CD1c-positive myeloid dendritic cell (primary cell): ENCODE results near the gene PHC2.
A peak's percentile ranks its signal among the peaks of the same experiment; 100 is the strongest.

Experiments
- DNase-seq: peaks from one replicate; pipeline ENCODE4 v3.0.0-alpha.2; 2016; ENCODE audit errors: extremely low spot score

The PHC2 gene

DNA sequence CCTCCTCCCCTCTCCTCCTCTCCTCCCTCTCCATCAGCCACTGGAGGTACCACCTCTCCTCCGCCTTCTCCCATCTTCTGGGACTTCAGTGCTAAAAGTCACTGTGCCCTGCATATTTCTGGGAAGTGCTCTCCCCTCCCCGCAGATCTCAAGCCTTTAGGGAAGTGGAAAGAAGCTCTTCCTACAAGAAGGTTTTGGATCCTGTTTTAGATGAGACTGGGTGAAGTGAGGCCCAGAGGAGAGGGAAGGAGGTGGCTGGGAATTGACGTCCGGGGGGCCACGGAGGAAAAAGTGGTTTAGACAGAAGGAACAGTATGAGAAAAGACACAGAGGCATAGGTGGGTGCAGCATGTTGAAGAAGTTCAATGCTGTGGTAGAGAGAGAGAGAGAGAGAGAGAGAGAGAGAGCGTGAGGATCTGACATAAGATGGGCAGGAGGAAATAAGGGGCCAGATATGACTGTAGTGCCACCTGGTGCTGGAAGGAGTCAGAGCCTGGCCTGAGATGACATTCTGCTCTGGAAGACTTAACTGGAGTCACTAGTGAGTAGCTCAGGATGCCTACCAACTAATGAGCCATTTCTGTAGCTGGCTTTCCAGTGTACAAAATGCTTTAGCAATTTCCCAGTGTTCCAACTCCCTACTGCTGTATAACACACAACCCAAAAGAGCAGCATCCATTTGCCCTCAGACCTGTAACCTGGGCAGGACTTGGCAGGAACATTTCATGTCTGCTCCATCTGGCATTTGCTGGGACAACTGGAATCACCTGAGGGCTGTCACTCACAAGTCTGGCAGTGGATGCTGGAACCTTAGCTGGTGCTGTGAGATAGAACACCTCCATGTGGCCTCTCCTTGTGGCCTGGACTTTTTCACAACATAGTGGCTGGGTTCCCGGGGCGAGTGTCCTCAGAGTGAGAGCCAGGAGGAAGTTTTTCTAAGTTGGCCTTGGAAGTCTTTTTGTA is 24.9 kb upstream of the PHC2 start:
- peak; percentile 82 for DNase-seq

- no peak for DNase-seq
Measured at GRCh38 chr1:33454646-33455282, 23.9 kb upstream of the PHC2 start.

DNA sequence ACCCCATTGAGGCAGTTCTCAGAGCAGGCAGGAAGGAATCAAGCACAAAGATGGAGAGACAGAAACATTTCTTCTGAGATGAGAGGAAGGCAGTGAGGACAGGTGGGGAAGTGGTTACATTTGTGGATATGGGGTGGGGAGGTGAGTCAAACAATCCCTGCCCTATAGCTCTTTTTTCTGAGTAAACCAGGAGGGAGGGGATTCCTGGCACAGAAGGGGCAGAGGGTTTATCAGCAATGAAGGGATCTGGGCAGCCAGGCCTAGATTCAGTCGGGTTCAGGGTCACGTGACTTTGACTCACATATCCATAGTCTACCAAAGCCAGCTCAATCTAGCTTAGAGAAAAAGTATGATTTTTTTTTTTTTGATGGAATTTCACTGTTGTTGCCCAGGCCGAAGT is 15.7 kb upstream of the PHC2 start:
- DNase-seq = no peak

DNA sequence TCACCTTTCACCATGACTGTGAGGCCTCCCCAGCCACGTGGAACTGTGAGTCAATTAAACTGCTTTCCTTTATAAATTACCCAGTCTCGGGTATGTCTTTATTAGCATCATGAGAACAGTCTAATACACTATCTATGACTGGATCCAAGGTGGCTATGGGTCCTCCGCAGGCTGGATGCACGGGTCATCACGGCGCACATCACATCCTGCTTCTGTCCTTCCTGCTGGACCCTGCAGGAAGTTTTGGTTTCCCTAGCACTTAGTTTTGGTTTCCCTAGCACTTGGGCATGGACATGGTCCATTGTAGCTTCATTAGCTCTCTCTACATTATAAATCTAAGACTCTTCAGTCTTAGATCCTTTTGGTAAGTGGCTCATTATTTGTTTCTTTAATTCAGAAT is 14.2 kb upstream of the PHC2 start:
- no peak for DNase-seq

DNA sequence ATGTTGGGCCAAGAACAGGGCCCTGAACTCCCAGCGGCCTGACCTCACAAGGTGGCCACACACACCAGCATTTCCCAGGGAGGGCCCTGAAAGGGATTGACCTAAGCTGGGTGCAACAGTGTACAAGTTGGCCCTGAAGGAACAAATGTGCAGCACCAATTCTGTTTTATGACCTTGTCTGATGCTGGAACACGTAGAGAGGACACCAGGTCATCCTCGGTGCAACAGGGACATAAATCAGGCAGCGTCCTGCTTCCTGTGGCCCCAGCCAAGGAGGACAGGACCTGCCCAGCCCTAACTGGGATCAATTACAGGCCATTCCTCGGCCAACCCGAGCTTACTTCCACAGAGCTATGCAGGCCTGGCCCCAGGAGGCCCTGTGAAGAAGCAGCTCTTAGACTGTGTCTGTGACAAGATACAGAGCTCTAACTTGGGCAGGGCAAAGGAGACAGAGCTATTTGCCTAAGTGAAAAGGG is 12.8 kb upstream of the PHC2 start:
- no peak for DNase-seq

DNA sequence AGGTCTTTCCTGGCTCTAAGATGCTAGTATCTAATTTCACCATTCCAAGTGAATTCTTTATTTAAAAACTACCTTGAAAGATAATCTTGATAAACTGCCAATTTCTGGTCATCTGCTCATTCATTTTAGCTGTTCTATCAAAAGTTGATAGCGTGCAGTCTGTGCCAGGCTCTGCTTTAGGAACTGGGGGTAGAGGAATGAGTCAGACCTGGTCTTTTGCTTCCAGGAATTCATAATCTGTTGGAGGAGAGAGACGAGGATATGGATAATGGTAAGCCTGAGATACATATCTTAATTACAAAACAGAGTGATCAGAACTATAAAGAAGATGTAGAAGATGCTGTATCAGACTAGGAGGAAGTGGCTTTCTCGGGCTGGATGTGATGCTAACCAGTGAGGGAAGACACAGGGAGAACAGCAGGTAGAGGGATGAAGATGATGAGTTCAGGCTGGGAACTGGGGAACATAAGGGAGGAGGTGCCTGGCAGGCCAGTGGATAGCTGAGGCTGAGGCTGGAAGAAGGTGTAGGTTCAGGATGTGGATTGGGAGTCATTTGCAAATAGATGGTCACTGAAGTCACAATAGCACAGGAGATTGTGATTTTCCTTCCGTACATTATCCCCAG is 12.3 kb upstream of the PHC2 start:
- no peak for DNase-seq

GRCh38 chr1:33442141-33442540 is 11.2 kb upstream of the PHC2 start:
- no peak for DNase-seq

DNA sequence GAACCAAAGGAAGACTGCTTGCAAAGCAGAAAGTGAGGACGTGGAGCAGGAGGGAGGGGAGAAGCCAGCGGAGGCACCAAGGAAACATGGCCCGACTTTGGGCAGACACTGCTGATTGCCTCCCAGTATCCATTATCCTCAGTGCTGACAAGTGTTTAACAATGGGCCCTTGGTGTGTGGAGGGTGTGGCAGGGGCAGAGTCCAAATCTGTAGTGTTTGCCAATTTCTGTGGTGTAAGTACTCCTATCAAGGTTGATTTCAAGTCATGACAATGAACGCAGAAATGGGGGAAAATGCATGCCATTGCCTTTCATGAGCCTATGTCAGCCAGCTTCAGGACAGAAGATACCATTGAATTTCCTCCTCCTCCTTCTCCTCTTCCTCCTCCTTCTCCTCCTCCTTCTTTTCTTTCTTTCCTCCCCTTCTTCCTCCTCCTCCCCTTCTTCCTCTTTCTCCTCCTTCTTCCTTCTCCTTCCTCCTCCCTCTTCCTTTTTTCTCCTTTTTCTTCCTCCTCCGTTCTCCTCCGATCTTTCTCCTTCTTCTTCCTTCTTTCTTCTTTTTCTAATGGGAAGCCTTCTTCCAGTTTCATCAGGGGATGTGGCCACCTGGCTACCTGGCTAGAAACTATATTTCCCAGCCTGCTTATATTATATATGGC is 10.3 kb upstream of the PHC2 start:
- DNase-seq = no peak

- DNase-seq = no peak
Measured at GRCh38 chr1:33439662-33440061, 8.8 kb upstream of the PHC2 start.

- DNase-seq = no peak
Measured at GRCh38 chr1:33438364-33439160, 7.7 kb upstream of the PHC2 start.

- DNase-seq = no peak
Measured at GRCh38 chr1:33436557-33437285, 5.8 kb upstream of the PHC2 start.

DNA sequence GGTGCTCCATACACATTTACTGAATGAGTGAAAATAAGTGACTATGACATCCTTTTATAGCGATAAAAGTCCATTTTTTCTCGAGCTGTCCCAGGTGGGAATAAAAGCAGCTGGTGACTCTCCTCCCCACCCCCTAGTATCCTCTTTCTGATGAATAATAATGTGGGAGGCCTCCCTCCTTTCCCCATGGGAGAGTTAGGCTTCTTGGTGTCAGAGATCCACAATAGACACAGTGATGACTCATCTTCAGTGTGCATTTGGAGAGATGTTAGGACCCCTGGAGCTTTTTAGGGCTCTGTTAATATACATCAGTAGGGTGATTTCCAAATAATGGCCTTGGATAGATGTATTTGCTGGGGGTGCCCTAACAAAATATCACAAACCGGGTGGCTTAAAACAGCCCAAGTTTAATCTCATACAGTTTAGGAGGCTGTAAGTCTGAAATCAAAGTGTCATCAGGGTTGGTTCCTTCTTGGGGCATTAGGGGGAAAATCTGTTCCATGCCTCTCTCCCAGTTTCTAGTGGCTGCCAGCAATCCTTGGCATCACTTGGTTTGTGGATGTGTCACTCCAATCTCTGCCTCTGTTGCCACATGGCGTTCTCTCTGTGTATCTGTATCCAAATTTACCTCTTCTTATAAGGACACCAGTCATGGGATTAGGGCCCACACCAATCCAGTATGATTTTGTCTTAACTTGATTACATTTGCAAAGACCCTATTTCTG is 4.4 kb upstream of the PHC2 start:
- no peak for DNase-seq

DNA sequence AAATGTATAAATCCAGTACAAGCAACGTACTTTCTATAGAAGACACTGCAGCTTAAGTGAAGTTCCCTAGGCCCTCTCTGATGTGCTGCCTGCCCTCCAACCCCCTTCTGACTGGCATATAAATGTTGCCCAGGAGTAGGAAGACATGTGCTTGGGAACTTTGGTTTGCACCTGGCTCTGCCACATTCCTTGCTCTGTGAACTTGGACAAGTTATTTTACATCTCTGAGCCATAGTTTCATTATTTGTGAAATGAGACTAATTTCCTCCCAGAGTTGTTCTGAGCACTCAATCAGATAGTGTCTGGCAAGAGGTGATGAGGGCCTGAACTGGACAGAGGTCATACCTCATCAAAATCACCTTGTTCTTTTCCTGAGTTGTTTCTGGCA is 3.5 kb upstream of the PHC2 start:
- DNase-seq = no peak

DNA sequence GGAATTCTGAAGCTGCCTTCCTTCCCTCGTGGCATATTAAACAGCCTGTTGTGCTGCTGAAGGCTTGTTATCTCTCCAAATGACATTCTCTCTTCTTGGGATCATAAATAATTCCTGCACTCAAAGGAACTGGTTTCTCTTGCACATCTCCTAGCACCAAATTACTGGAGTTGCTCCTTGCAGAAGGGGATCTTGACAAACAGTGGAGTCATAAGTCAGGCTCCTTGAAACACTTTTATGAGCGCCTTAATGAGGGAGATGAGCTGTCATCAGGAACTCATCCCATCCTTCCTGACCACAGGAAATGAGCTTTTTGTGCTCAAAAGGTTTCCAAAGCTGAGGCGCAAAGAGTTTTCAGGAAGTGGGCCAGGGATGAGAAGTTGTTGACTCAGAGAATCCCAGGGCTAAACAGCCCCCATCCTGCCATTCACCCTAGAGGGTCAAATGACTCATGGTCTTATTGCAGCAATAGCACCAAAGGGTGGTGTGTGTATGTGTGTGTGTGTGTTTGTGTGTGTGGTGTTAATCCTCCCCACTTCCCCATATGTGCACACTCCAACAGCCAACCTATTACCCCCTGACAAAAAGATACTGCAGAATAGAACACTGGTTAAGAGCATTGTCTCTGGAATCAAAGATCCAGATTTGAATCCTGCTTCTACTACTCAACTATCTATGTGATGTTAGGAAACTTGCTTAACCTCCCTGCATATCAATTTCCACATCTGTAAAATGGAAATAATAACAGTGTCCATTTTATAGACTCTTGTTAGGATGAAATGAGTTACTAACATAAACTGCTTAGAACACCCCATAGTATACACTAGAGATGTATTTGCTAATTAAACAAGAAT is 2.8 kb upstream of the PHC2 start:
- peak; percentile 95 for DNase-seq

DNA sequence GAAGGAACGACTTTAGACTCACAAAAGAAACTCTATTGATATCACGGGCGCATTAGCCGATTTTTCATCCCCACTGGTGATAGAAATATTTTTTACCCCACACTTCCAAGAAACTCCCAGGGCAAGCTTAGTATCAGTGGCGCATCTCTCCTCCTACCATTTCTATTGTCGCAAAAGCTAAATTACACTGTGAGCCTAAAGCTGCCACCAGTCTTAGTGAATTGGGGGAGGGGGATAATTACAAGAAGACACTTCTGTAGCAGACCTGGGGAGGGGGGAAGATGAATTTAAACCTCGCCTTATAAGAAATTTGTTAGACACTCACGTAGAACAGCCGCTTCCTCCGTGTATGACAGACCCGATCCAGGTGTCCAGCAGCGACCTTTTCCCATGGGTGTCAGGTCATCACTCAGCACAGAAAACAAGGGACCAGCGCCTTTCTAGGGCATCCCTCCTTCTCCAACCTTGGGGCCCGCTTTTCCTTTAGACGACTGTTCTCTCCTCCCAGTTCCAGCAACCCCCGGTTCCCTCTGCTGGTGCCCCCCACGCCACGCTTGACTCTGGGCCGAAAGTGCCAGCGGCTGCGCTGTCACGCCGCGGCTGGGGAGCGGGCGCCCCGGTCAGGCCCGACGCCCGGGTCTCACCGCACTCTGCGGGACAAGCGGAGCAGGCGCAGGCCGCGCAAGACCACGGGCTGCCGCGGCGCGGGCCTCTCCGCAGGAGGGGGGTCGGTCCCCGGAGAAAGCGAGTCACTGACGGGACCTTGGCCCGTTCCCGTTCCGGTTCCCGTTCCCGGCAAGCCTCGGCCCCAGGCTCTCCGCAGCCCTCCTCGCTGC is 821 bp downstream of the PHC2 start:
- DNase-seq = peak; percentile 53

DNA sequence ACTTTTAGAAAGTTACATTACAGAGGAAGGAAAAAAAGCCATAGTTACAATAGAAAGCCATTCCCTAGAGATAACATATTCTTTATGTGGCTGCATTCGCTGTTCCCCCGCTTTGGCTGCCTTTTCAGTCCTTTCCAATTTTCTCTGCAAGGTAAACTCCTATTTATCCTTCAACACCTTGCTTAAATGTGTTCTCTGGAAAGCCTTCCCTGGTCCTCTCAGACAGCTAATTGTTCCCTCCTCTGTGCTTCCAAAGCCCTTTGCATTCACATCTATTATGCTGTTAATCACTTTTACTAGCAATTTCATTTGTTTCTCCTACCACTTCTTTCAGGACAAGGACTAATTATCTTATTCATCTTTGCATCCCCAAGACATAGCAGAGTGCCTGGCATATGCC is 1.6 kb downstream of the PHC2 start:
- DNase-seq = no peak

DNA sequence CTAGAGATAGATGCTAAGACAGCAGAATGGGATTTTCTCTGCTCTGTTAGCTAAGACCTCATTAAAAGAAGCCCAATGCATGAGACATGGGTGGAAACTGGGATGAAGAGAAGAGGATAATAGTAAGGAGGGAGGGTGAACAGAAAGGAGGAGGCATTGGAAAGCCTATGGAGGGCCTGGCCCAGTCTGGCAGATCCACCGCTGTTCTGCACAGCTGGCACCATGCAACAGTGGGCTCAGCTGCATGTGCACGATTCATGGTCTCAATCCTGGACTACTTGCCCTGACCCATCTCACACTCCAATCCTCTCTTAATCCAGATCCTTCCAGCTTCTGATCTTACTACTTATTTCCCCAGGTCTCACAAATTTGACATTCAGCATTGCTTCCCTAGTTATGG is 2.2 kb downstream of the PHC2 start:
- DNase-seq = no peak

DNA sequence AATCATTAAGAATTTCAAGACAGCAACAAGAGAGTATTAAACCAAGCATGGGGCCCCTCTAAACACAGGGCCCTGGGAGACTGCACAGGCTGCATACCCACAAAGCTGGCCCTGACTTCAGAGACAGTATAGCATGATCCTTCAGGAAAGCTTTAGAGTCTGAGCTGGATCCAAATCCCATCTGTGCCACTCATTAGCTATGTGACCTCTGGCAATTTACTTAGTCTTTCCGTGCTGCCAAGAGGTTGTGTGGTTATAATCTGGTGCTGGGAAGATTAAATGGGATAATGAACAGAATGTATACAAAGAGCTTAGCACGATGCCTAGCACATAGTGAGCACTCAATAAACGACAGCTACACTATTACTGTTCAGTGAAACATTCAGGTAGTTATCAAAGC is 4.0 kb downstream of the PHC2 start:
- DNase-seq = no peak
